A673 (cell line): ENCODE measurements around the gene KCND3. TPM values are rescaled to one million over a fixed set of nuclear protein-coding genes. Genes with fewer than 3 reads are reported as not detected.
A peak's percentile ranks its signal among the peaks of the same experiment; 100 is the strongest.

Source experiments
- BruUV-seq: library from RNA; stranded (reverse); fragments of 400-500 nt; replicated peaks from 2 replicates; lab custom pipeline; 2021; lab: Mats Ljungman, UMichigan
- CTCF ChIA-PET: fragments of 300-600 bp; sonication (Branson Sonifier 250); formaldehyde crosslinking; loops from one replicate; lab custom pipeline; 2022; ENCODE audit warnings: antibody characterized with exemption; lab: Charles Lee
- POLR2A ChIA-PET: fragments of 300-600 bp; sonication (Branson Sonifier 250); formaldehyde crosslinking; loops from one replicate; lab custom pipeline; 2022; ENCODE audit warnings: antibody characterized with exemption; ENCODE audit not compliant: low non-redundant PET; lab: Charles Lee
- DNase-seq: peaks from one replicate; pipeline ENCODE4 v3.0.0-alpha.2; 2015; ENCODE audit warnings: low spot score
- H3K27ac ChIP-seq: fragments of 200-600 bp; sonication (generic); 2 replicates; pipeline ENCODE4 v1.5.1; 2016; ENCODE audit warnings: mixed run types, low read depth, mild to moderate bottlenecking, mixed read lengths, antibody characterized with exemption, low read length; ENCODE audit not compliant: poor library complexity, severe bottlenecking
- H3K27me3 ChIP-seq: fragments of 200-600 bp; sonication (generic); replicated peaks from 2 replicates; pipeline ENCODE4 v1.6.1; 2017; ENCODE audit warnings: mixed run types, low read depth, mild to moderate bottlenecking, mixed read lengths, antibody characterized with exemption, low read length; ENCODE audit not compliant: insufficient read depth, poor library complexity
- H3K36me3 ChIP-seq: fragments of 200-600 bp; sonication (generic); 2 replicates; pipeline ENCODE4 v1.6.1; 2016; ENCODE audit warnings: mixed run types, mild to moderate bottlenecking, mixed read lengths, antibody characterized with exemption, low read length; ENCODE audit not compliant: insufficient read depth, poor library complexity, severe bottlenecking
- H3K4me1 ChIP-seq: fragments of 200-600 bp; sonication (generic); 2 replicates; pipeline ENCODE4 v1.6.1; 2017; ENCODE audit warnings: mixed run types, mild to moderate bottlenecking, mixed read lengths, antibody characterized with exemption, low read length; ENCODE audit not compliant: insufficient read depth, poor library complexity, severe bottlenecking
- H3K4me3 ChIP-seq: fragments of 200-600 bp; sonication (generic); 2 replicates; pipeline ENCODE4 v1.5.1; 2016; ENCODE audit warnings: low read depth, mixed run types, mild to moderate bottlenecking, mixed read lengths, low read length; ENCODE audit not compliant: poor library complexity, severe bottlenecking
- H3K9me3 ChIP-seq: fragments of 200-600 bp; sonication (generic); 2 replicates; pipeline ENCODE4 v1.6.1; 2016; ENCODE audit warnings: mixed run types, low read depth, mild to moderate bottlenecking, mixed read lengths, antibody characterized with exemption, low read length; ENCODE audit not compliant: poor library complexity, severe bottlenecking
- EZH2 ChIP-seq: fragments of 200-600 bp; sonication (generic); IDR thresholded peaks from 2 replicates; pipeline ENCODE4 v1.6.1; 2017; ENCODE audit warnings: borderline replicate concordance, low read depth, mild to moderate bottlenecking, mixed read lengths, antibody characterized with exemption, low read length; ENCODE audit not compliant: poor library complexity, severe bottlenecking
- intact Hi-C: fragments of 100-400 bp; cut with micrococcal nuclease; formaldehyde crosslinking; loops from one replicate; pipeline ENCODE4 v1.10.0; 2022; ENCODE audit not compliant: unreplicated experiment
- total RNA-seq: library from RNA; stranded (reverse); gene quantifications from 2 replicates; pipeline ENCODE4 v1.2.3, GENCODE V29; 2021
- TF ChIP-seq, protein P1 (sequence below): fragments of 300-800, 200-600 bp; sonication (generic); conservative IDR thresholded peaks from 2 replicates; pipeline ENCODE4 v1.5.1; 2017; ENCODE audit warnings: low read depth, mild to moderate bottlenecking, antibody characterized with exemption, low read length, moderate library complexity, mixed read lengths

The KCND3 gene
- total RNA-seq, 1 experiment from 2014 or later: not detected

DNA sequence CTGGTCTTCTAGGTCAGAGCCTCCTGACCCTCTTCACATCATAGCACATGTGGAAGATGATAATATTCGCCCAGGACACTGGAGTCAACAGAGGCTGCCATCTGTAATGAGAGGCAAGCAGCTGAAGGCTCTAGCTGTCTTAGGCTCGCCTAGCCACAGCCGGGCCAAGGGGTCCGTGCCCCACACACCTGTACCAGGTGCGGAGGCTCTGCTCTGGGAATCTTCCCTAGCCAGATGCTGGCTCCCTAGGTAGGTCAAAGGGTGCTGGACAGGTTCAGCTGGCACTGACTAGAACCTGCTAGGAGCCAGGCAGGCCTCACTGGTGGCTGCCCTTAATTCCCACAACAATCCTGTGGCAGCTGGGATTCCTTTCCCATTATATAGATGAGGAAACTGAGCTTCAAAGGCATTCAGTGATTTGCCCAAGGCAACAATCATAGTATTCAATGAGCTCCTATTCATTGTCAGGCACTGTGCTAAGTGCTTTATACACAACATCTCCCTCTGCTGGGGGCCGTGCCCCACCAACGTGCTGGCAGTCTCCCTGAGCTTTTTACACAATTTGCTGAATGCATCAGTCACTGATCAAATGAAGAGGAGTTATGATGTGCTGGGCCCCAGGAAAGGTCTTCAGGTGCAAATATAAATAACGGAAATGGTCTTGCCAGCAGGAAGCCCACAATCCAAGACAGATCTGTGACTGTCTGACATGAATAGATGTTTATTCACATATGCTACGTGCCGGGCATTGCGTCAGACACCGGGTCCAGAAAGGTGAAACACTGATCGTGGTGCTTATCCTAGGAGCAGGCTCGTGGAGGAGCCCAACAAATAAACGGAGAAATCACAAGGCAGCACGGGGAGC, 175.8 kb downstream of the KCND3 start:
- POLR2A ChIA-PET: no interaction called here
- DNase-seq: peak; percentile 9
- intact Hi-C loops: no loop called here
- Histone ChIP-seq H3K4me3 (no peak overlapping the region), H3K4me1 (no peaks in the 10 kb centered on the region), H3K27me3 (no peaks in the 10 kb centered on the region), H3K36me3 (no peaks in the 10 kb centered on the region), H3K9me3 (no peaks in the 10 kb centered on the region), H3K27ac (no peak overlapping the region)
- TF ChIP-seq, protein P1, sequence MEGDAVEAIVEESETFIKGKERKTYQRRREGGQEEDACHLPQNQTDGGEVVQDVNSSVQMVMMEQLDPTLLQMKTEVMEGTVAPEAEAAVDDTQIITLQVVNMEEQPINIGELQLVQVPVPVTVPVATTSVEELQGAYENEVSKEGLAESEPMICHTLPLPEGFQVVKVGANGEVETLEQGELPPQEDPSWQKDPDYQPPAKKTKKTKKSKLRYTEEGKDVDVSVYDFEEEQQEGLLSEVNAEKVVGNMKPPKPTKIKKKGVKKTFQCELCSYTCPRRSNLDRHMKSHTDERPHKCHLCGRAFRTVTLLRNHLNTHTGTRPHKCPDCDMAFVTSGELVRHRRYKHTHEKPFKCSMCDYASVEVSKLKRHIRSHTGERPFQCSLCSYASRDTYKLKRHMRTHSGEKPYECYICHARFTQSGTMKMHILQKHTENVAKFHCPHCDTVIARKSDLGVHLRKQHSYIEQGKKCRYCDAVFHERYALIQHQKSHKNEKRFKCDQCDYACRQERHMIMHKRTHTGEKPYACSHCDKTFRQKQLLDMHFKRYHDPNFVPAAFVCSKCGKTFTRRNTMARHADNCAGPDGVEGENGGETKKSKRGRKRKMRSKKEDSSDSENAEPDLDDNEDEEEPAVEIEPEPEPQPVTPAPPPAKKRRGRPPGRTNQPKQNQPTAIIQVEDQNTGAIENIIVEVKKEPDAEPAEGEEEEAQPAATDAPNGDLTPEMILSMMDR: peak; percentile 33; the same call in 1 of the 2 replicates
- TF ChIP-seq EZH2: no peak
- no TSS peak for BruUV-seq
- CTCF ChIA-PET: no interaction called here

DNA sequence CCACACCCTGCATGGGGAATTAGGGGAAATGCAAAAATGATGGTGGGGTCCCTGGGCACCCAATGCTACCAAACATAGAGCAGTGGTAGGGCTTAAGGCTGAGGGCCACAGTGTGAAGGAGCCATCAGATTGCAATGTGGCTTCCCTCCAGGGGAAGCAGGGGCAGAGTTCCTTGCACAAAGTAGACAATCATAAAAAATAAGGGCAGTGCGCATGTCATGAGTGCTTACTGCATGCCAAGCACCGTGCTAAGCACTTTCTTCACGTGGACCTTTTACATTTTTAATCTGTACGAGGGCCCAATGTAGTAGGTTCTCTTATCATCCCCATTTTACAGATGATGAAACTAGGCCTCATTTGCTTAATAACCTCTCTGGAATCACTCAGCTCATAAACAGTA, 177.2 kb downstream of the KCND3 start:
- no peak overlapping the region for H3K27ac ChIP-seq
- no peak for TF ChIP-seq EZH2
- TF ChIP-seq, protein P1: no peak
- H3K4me1 ChIP-seq: no peaks in the 10 kb centered on the region
- ChIA-PET POLR2A (no interaction called here), CTCF (no interaction called here)
- intact Hi-C loops: no loop called here
- H3K36me3 ChIP-seq: no peaks in the 10 kb centered on the region
- peaks cover 7% of the 10 kb centered on the region for H3K27me3 ChIP-seq
- no peak overlapping the region for H3K4me3 ChIP-seq
- H3K9me3 ChIP-seq: no peaks in the 10 kb centered on the region
- BruUV-seq: no TSS peak
- no peak for DNase-seq

DNA sequence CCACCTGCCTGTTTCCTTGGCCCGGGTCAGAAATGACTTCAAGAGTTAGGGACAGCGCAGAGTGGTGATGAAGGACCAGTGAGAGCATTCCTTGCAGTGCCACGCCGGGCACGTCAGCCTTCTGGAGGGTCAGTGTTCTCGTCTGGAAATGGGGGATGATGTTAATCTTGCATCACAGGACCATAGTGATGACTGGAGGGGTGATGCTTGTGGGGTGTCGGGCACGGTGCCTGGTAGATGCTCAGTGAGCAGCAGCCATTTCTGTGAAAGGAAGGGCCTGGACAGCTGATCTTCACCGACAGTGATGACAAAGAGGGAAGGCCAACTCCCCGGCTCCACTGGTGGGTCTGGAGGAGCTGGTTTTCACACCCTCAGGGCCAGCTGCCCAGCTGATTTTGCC, 177.6 kb downstream of the KCND3 start:
- CTCF ChIA-PET: no interaction called here

More for the DNA sequence above, 177.6 kb downstream of the KCND3 start:
- Histone ChIP-seq H3K4me3 (no peak overlapping the region), H3K27ac (no peak overlapping the region), H3K9me3 (no peaks in the 10 kb centered on the region), H3K4me1 (no peaks in the 10 kb centered on the region), H3K36me3 (no peaks in the 10 kb centered on the region), H3K27me3 (peaks cover 7% of the 10 kb centered on the region)
- POLR2A ChIA-PET: no interaction called here
- intact Hi-C loops: no loop called here
- no peak for DNase-seq
- no TSS peak for BruUV-seq
- no peak for TF ChIP-seq EZH2
- TF ChIP-seq, protein P1: no peak
